Measurements from ENCODE around the gene MSANTD1.

DNA sequence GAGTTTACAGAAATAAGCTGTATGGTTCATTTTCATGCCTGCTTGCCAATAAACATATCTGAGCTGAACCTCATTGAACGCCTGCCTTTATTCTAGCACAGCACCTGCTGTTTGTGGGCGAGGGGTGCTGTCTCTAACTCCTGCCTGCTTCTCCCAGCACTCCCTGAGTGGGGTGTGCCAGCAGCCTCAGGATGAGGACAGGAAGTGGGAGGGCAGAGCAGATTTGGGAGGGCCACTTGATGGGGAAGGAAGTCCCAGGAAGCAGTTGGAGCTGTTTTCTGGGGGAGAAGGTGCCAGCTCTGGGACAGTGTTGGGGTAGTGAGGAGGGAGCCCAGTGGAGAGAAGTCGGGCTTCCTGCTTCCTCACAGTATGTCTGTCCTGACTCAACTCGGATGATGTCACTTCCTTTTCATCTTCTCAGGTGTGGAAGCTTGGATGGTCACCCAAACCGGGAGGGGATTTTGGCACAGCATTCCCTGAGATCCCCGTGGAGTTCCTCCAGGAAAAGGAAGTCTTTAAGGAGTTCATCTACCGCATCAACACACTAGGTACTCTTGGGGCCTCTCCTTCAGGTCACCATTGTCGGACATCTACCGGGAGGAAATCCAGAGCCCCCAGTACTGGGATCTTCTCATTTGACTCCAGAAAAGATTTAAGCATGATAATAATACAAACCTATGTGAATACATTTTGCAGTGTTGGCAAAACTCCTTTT, 29.0 kb upstream of the MSANTD1 start:
- TF ChIP-seq EZH2phosphoT487 (IDR thresholded peaks at IDR 0.05; ENCODE audit: borderline replicate concordance, low read length) (no peak), CTCF (IDR thresholded peaks at IDR 0.05; ENCODE audit: low read depth, low read length, poor library complexity, severe bottlenecking) (no peak)
